AG04449 (cell line): ENCODE data around the gene KRT83.

Source experiments
- CTCF ChIA-PET: fragments of 350-600 bp; formaldehyde crosslinking; extraction: SDS; loops from one replicate; lab custom pipeline; 2021; ENCODE audit warnings: antibody characterized with exemption; lab: Yijun Ruan, JAX
- POLR2A ChIA-PET: fragments of 400-600, 350-600 bp; formaldehyde crosslinking; extraction: SDS; loops from one replicate; lab custom pipeline; 2020; ENCODE audit warnings: antibody characterized with exemption, inconsistent platforms; lab: Yijun Ruan, JAX
- DNase-seq: peaks from one replicate; pipeline ENCODE4 v3.0.0-alpha.2; 2010; ENCODE audit warnings: low read depth, low spot score
- H3K4me3 ChIP-seq: 2 replicates; pipeline ENCODE4 v1.5.1; 2011; ENCODE audit warnings: low read depth, mild to moderate bottlenecking, control low read depth, low read length
- CTCF ChIP-seq: IDR thresholded peaks from one replicate; pipeline ENCODE4 v1.5.1; 2011; ENCODE audit warnings: mild to moderate bottlenecking, moderate library complexity, low read length, control low read depth, inconsistent platforms; ENCODE audit not compliant: insufficient read depth; ENCODE audit errors: missing control alignments

The KRT83 gene

GRCh38 chr12:52364901-52365489, 43.8 kb upstream of the KRT83 start:
- TF ChIP-seq CTCF: no peak
- ChIA-PET POLR2A (no interaction called here), CTCF (interaction anchor here (1.1 to 2.7 kb wide), 5 partner anchors 8 to 520 kb away, joined by 3 to 11 read pairs (median 3); no protein-coding TSS in a partner anchor)
- DNase-seq: no peak
- H3K4me3 ChIP-seq: no peak overlapping the region

GRCh38 chr12:52364061-52364460, 42.9 kb upstream of the KRT83 start:
- DNase-seq: no peak
- TF ChIP-seq CTCF: no peak
- CTCF ChIA-PET: interaction anchor here (1.1 to 2.7 kb wide), 3 partner anchors 9 to 521 kb away, joined by 3 to 11 read pairs (median 3); no protein-coding TSS in a partner anchor
- POLR2A ChIA-PET: no interaction called here
- no peak overlapping the region for H3K4me3 ChIP-seq

- POLR2A ChIA-PET: no interaction called here
- CTCF ChIA-PET: interaction anchor here (1.4 to 2.7 kb wide), 2 partner anchors 10 to 522 kb away, joined by 3 to 11 read pairs; no protein-coding TSS in a partner anchor
- TF ChIP-seq CTCF: no peak
- H3K4me3 ChIP-seq: no peak overlapping the region
- DNase-seq: no peak
These were observed 42.0 kb upstream of the KRT83 start for GRCh38 chr12:52363111-52363679.

DNA sequence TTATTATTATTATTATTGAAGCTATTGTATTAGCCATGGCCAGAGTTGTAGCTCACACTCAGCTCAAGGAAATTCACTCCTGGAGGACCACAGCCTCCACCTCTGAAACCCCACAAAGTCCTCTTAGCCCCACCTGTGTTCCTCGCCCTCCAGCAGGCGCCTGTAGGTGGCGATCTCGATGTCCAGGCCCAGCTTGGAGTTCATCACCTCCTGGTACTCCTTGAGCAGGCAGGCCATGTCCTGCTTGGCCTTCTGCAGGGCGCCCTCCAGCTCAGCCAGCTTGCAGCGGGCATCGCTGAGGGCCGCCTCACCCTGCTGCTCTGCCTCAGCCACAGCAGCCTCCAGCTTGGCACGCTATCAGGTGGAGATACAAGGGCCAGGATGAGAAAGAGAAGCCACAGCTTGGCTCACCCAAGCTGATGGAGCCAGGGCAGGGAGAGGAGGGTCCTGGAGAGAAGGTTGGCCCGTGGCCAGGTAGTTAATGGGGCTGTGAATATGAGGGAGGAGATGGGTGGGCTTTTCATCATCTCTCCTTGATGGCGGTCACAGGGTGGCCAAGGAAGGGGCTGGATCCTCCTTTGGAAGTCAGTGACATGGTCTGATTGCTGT, 41.0 kb upstream of the KRT83 start:
- ChIA-PET CTCF (interaction anchor here (0.7 to 4.8 kb wide), 8 partner anchors 9 to 619 kb away, joined by 3 to 60 read pairs (median 7); no protein-coding TSS in a partner anchor), POLR2A (no interaction called here)
- H3K4me3 ChIP-seq: no peak overlapping the region
- no peak for DNase-seq
- peak; percentile 9 for TF ChIP-seq CTCF

GRCh38 chr12:52361553-52361952, 40.4 kb upstream of the KRT83 start:
- TF ChIP-seq CTCF: no peak
- ChIA-PET CTCF (interaction anchor here (0.7 to 4.8 kb wide), 12 partner anchors 9 to 620 kb away, joined by 3 to 60 read pairs (median 4); no protein-coding TSS in a partner anchor), POLR2A (no interaction called here)
- DNase-seq: no peak
- H3K4me3 ChIP-seq: no peak overlapping the region

DNA sequence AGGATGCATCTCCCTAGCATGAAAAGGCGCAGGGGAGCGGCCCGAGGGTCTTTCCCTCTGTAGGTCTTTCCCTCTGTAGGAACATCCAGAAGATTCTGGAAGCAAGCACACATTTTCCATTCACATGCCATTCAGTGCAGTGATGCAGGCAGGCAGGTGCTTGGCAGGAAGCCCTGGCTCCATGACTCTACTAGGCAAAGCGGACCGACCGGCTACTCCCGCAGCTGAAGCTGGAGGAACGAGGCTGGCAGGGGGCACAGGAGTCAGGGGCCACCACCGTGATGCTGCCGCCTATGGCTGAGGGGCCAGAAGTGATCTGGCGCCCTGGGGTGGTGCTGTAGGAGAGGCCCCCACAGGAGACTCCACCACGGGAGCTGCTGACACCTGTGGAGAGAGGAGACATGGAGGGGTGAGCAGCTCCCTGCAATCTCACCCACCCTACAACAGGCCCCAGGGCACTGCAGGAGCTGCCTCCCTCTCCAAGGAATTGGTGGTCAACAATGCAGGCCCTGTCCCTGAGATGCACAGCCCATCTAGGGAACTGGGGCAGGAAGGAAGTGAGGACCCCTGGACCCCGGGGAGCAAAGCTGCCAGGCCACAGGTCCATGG, 39.6 kb upstream of the KRT83 start:
- H3K4me3 ChIP-seq: no peak overlapping the region
- DNase-seq: no peak
- POLR2A ChIA-PET: no interaction called here
- no peak for TF ChIP-seq CTCF
- CTCF ChIA-PET: interaction anchor here (0.8 to 4.8 kb wide), 10 partner anchors 11 to 524 kb away, joined by 3 to 60 read pairs (median 4); no protein-coding TSS in a partner anchor
